Stimulated activated CD4-positive, alpha-beta T cell treated with anti-CD3 and anti-CD28 coated beads, Interleukin-12 subunit alpha, Interleukin-12 subunit beta, amount 100 ng/mL, for 24 hours (primary cell): ENCODE data around the gene CAPZB.

ENCODE experiments used
- DNase-seq, 2 experiments: peaks; one replicate each; pipeline ENCODE4 v3.0.0-alpha.2; 2020; ENCODE audit warnings: low read depth in 2 of 2

CAPZB gene

DNA sequence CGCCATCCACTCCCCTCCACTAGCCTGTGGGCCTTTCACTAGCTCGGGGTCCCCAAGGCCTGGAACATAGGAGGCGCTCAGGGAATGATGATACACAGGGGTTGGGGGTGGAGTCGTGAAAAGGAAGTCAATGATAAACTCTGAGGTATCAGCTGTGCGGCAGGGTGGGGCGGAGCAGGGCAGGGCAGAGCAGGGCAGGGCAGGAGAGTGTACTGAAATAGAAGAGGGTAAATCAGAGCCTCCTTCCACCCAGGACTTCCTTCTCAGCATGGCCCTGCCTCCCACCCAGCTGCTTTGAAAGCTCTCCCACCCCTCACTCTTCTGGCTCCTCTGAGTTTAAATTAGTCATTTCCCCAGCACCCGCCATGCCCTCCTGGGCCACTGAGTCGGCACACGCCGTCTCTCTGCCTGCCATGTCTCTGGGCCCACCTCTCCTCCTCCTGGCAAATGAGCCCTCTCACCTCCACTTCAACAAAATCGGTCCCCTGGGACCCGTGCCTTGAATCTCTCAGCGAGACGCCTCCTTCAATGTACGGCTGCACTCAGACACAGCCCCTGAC lies 16.9 kb downstream of the CAPZB start:
- DNase-seq, result peak in 1 of 2 experiments; percentile 54

DNA sequence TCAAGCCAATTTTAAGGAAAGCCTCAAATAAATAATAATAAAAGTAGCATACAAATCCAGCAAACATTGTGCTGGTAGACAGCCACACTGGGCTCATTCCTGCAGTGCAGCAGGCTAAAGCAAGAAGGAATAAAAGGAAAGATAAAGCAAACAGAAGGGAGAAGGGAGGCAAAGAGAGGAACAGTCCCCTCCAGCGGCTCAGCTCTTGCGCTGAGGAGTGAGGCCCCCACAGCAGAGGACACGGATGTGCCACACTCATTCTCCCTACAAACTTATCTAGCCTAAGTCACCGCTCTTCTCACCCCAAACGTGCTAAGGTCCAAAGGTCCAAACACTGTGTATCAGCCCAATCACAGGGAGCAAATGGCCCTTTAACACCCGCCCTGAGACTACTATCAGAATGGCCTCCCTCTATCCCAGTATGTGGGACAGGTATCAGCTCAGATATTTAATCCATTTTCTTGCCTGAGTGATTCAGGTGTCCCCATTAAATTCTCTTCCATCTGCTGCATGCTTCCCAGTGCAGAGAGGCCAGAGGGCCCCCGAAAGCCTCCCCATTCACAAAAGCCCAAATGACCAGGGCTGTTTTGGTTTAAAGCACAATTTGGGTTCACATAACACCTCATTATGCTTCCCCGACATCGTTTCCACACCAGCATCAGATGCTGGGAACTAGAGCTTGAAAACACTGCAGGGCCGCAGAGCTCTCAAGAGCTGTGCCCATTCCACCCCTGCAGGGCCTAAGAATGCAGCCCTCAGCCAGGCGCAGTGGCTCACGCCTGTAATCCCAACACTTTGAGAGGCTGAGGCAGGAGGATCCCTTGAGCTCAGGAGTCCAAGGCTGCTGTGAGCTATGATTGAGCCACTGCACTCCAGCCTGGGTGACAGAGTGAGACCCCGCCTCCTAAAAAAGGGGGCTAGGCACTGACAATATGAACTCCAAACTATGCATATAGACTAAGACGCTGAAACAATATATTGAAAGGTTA lies 17.8 kb downstream of the CAPZB start:
- no peak for DNase-seq

DNA sequence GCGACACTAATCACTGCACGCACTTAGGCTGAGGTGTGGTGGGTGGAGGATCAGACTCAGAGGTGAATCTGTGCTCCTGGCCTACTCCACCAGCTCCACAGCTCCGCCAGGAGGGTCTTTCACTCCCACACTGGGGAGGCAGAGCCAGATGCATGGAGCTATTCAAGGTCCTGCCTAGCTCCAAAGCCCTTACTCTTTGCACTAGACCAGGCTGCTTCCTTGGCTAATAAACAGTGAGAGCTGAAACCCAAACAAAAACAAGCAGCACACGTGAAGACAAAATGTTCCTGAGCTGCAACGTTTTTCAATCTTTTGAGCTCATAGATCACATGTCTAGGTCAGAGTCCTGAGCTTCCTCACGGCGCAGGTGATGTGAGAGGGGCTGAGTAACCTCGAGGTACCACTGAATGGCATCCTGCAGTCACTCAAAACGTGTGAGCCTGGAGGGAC lies 19.2 kb downstream of the CAPZB start:
- DNase-seq, result no peak

DNA sequence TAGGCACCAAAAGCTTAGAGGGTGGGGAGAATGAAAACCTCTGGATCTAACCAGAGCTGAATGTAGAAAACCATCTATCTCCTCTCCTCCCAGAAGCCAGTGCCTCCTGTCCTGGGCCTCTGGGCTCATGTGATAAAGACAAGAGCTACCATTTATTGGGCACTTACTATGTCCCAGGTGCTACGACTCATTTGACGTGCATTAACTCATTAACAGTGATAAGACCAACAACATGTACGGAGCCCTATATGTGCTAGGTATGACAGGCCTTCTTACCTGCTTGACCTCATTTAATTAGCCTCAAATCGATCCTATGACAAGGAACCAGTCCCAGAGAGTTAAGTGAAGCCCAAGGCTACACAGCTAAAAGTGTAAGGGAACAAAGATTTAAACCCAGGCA lies 19.7 kb downstream of the CAPZB start:
- DNase-seq, result no peak

DNA sequence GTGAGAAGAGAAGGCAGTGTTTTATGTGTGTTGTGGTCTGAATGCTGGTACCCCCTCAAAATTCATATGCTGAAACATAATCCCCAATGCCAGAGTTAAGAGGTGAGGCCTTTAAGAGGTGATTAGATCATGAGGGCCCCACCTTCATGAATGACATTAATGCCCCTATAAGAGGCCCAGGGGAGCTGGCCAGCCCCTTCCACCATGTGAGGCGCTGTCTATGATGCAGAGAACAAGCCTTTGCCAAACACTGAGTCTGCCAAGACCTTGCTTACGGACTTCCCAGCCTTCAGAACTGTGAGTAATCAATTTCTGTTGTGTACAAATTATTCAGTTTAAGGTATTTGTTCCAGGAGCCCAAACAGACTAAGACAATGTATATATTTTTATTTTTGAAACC lies 20.2 kb downstream of the CAPZB start:
- no peak for DNase-seq

DNA sequence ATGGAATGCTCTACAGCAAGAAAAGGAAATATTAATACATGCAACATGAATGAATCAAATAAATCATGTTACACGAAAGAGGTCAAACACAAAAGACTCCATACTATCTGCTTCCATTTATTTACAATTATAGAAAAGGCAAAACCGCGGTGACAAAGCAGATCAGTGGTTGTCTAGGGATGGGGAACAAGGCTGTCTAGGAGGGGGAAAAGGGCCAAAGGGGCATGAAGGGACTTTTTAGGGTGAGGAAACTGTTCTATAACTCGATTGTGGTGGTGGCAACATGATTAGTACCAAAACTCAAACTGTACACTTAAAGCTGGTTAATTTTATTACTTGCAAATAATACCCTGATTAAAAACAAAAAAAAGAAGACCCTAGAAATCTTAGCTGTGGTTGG lies 20.6 kb downstream of the CAPZB start:
- DNase-seq, result no peak

DNA sequence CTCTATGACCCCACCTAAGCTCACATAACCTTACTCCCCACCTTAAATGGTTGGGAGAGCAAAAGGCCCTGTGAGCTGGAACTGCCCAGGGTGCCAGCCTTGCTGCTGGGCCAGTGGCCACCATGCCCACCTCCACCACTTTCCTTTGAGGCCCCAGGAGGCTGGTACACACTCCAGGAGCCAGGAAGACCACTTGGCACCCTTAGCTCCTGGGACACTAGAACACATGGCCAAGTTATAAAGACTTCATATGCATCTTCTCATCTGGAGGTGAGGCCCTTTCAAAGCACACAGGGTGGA lies 21.9 kb downstream of the CAPZB start:
- DNase-seq, result no peak

DNA sequence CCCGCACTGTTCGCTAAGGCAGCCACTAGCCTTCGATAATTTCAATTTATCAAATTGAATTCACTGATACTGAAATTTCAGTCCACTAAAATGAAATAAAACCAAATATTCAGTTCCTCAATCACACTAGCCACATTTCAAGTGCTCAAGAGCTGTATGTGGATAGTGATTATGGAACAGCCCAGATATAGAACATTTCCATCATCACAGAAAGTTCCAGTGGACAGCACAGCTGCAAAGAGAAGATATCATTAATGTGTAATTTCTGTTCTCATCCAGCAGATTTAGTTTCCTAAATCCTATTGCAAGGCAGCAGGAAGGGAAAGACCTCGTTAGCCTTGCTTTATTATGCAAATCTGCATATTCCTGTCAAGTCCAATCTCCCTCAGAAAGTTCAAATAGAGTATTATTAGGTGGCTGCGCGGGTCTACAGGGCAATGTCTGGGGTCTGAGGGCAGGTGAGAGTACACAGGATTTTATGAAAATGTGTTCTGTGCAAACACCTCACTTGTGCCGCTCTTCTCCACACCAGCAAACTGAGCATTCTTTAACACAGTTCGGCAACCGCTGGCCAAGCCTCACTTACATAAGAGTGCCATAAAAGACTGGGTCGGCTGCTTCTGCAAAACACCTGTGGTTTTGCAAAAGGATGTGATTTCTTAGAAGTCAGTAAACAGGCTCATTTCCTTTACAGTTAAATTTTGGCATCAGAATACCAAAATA lies 22.4 kb downstream of the CAPZB start:
- no peak for DNase-seq

DNA sequence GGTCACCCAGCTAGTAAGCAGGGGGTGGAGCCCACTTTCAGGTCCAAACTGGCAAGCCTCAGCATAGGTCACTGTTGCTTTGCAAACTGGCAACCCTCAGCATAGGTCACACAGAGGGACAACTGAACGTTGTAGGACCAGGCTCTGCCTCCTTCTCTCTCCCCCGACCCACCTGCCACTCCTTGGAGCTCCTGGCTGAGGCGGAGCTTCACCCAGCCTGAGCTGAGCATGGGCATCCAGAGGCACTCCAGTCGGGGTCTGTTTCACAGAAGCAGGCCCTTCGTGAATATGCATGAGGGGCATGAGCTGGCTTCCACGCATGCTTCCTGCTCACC lies 24.2 kb downstream of the CAPZB start:
- DNase-seq, result no peak

DNA sequence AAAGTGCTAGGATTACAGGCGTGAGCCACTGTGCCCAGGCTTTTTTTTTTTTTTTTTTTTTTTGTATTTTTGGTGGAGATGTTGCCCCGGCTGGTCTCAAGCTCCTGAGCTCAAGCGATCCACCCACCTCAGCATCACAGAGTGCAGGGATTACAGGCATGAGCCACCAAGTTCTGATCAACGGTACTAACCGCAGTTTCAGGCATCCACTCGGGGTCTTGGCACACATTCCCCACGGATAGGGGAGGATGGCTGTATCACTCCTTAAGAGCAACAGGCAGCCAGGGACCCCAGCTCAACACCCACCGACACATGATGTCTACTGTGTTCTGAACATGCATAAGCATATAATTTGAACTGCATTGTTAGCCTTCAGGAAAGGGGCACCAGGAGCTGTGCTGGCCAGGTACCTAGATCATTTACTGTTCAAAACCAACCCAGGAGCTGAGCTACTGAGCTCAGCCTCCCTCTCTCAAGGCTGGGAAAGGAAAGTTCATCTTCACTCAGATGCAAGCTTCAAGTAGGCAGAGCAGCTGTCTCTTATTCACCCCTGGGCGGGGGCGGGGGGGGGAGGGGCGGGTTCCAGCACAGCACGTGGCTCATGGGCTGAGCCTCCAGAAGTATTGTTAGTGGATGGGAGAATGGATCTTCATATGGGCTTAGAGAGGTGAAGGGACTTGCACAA lies 24.7 kb downstream of the CAPZB start:
- no peak for DNase-seq

DNA sequence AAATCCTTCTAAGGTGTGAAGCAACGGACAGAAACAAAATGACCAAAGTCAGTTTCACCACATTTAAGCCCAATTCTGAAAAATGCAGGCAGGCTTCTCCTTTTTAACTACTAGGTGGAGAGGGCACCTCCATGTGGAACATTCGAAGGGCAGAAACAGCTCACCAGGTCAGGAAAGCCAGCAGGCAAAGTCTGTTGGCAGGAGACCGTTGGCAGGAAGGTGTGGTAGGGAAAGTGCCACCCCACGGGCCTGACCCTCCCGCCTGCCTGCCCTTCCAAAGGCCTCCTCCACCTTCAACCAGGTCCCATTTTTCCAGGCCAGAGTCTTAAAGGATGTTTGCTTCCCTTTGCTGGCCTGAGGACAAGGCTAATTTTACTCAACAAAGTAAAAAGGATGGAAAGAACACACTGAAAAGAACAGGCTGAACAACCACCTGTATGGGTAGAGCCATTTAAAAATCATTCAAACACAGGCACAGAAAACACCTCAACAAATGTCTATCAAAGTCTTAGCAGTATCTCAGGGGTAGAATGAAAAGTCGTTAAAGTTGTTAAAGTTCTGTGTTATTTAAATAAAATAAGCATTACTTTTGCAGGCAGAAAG lies 26.4 kb downstream of the CAPZB start:
- no peak for DNase-seq

DNA sequence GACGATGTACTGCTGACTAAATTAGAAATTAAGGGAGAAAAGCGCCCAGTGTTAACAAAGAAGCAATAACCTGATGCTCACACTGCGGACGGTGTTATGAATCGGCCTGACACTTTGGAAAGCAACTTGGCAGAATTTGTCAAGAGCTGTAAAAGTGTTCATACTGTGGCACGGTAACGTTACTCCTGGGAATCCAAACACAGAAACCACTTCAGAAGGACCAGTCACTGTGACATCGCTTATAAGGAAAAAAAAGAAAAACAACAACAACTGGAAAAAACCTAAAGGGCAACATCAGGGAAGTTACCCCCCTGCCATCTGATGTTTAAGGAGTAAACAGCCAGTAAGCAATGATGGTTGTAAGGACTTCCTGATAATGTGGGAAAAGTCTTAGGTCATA lies 27.7 kb downstream of the CAPZB start:
- DNase-seq, result no peak

DNA sequence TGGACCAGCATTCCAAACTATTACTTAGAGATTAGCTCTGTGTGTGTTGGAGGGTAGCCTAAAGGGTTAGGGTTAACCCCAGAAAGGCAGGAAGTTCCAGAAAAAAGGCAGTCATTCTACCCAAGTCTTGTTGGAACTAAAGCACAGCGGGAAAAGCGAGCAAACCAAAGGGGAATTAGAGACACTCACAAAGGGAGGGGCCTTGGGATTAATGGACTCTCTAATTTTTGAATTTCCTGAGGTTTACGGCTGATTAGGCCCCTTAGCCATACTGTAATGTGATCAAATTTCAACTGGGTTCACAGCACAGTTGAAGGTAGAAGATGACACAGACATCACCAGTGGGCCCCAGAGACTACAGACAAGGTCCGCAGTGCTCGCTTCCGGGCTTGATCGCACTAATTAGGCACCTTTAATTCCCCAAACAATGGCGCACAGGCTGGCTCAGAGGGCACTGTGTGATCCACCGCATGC lies 28.3 kb downstream of the CAPZB start:
- no peak for DNase-seq

DNA sequence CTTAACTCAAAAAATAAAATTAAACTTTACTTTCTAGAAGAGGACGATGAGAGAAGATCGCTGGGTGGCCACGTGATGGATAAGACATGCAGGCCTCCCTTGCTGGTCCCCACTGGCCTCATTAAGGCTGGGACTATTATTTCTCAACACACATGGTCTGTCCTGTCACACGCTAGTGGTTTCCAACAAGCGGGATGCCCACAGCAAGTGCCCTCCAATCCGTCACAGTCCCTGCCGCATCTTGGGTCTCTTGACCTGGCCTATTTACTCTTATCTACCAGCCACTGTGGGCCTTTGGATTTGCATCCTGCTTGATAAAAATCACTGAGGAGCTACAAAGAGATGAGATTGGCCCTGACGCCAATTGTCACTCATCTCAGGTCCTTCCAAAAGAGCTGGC lies 30.0 kb downstream of the CAPZB start:
- no peak for DNase-seq

DNA sequence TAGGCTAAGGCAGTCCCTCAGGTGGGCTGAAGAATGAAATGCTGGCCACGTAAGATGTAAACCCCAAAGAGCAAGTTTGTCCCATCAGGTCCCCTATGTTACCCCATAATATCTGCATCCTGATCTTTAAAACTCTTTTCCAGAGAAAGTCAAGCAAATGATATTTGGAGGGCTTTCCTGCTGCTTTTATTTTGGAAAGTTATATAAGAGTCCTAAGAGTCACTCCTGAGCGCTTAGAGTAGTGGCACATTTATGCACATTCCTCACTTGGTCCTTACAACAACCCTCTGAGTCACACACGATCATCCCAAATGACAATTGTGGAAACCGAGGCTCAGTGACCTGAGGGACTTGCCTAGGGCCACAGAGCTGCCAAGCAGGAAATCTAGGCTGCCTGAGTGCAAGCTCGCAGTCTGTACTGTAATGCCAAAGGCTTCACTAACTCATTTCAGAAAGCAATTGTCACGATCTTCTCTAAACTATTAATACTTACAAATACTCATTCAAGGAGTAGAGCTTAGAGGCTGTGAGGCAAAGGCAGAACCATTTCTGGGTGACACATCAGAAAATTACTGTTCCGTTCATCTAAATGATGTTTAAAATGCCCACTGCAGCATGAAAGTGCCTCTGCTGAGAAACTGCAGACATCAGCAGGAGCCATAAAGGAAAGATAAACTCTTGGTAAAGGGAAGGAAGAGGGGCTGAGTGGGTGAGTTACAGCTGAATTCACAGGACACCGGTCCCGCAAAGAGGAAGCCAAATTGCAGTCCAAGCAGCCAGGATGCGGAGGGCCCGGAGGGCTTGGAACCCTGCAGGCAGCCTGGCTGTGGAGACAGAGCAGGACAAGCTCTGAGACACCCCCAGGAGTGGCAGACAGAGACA lies 30.8 kb downstream of the CAPZB start:
- no peak for DNase-seq

DNA sequence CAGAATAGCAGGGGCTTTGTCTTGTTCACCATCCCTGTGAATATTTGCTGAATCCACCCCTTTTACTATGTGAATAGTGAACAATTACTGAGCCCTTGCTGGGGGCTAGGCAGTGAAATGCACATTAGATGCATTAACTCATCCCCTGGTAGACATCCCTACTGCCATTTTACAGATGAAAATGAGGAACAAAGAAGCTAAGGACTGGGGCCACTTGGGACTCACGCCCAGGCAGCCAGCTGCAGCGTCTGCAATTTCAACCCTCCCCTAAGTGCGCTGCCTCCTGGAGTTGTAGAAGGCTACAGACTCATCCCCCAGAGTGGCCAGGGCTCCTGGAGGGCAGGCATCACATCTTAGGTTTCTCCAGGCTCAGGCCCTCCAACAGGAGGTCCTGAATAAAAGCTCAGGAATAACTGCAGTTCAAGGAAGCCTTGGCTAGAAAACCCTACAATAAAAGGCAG lies 31.6 kb downstream of the CAPZB start:
- no peak for DNase-seq

DNA sequence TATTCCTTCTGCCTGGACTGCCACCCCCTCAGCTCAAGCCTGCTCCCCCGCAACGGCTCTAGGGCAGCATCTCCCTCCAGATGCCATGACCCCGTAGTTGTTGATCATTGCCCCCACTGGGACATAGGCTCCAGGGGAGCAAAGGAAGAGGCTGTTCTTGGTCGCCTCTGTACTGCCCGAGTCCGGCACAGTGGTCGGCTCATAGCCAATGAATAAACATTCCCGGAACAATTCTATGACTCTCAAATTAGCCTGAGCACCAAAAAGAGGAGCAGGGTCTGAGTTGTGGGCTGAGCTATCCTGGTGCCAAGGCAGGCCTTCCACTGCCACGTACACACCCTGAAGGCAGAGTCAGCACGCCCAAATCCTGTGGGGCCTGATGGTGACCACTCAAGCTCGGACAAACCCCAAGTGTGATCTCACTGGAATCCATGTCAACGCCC lies 33.1 kb downstream of the CAPZB start:
- DNase-seq, result no peak

DNA sequence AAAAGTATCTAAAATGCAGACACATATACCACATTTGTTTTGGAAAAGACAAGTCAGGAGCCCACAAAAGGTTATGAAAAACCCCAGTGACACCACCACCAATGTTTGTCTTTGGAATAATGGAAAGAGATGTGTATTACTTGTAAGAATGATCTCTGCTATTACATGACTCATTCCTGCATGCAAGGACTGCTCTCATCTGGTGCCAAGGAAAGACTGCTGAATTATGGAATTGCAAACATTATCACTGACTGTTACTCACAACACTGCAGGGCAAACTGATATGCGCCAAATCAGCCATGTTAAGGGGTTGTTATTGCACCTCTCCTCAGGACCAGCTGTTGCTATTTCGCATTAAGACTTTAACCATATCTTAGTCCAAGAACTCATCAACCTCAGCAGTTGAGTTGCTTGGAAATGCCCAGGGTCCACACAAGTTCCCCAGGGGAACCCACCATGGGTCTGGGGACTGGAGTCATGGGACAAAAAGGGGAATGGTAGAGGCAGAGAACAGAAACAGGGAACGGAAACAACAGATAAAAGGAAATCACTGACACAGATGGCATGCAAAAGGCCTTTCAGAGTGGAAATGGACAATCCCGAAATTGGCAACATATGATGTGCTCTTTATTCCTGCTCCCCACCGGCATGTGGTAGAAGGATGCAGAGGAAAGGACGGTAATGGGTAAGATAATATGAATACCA lies 34.4 kb downstream of the CAPZB start:
- DNase-seq, result no peak

DNA sequence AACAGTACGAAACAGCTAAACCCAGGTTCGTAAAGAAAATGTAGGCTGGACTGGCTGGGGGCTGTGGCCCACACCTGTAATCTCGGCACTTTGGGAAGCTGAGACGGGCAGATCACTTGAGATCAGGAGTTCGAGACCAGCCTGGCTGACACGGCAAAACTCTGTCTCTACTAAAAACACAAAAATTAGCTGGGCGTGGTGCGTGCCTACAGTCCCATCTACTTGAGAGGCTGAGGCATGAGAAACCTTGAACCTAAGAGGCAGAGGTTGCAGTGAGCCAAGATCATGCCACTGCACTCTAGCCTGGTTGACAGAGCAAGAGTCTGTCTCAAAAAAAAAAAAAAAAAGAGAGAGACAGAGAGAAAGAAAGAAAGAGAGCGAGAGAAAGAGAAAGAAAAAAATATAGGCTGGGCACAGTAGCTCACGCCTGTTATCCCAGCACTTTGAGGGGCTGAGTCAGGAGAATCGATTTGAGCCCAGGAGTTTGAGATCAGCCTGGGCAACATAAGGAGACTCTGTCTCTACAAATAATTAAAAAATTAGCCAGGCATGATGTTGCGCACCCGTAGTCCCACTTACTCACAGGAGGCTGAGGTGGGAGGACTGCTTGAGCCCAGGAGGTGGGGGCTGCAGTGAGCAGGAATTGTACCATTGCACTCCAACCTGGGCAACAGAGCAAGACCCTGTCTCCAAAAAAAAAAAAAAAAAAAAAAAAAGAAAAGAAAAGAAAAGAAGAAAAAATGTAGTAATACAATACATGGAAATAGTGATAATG lies 35.7 kb downstream of the CAPZB start:
- no peak for DNase-seq
